Pancreas (tissue), 10 donors: Measurements from ENCODE around the gene SH3RF3. TPM values are rescaled to one million over a fixed set of nuclear protein-coding genes. Genes with fewer than 3 reads are reported as not detected.

Experiments used
- ATAC-seq, 4 donors: fragments of 200-7000 bp; cut with Tn5 transposase; one replicate each; pipeline versions ENCODE4 v1.8.0 to v1.9.1; 2020; ENCODE audit warnings: mild to moderate bottlenecking in 4 of 4, moderate library complexity in 4 of 4
- DNase-seq, 6 donors: peaks; one replicate each; pipeline ENCODE4 v3.0.0-alpha.2; 2020
- FAIRE-seq: peaks from 2 replicates; lab custom pipeline; 2012; peaks lifted over from hg19 to GRCh38; lab: Jason Lieb, UNC
- H3K27ac ChIP-seq, 4 donors: fragments of 200-600 bp; sonication (generic); 1 replicate in 3 of 4; 2 replicates in 1 of 4; pipeline versions ENCODE4 v1.5.0 to v1.8.0; 2020
- H3K27me3 ChIP-seq, 4 donors: fragments of 200-600 bp; one replicate each; pipeline ENCODE4 v1.8.0; 2021
- H3K36me3 ChIP-seq, 3 donors: fragments of 200-600 bp; sonication (generic) in 1 of 3; one replicate each; pipeline versions ENCODE4 v1.5.0 to v1.8.0; 2020 to 2021
- H3K4me1 ChIP-seq, 3 donors: fragments of 200-600 bp; one replicate each; pipeline ENCODE4 v1.8.0; 2021
- H3K4me3 ChIP-seq, 4 donors: fragments of 200-600 bp; sonication (generic) in 2 of 4; one replicate each; pipeline versions ENCODE4 v1.5.0 to v1.8.0; 2020 to 2021
- H3K9me3 ChIP-seq, 4 donors: fragments of 200-600 bp; one replicate each; pipeline ENCODE4 v1.8.0; 2021
- CTCF ChIP-seq, 4 donors: fragments of 200-600 bp; sonication (generic) in 3 of 4; IDR thresholded peaks; one replicate each; pipeline versions ENCODE4 v1.5.0 to v1.8.0; 2021; ENCODE audit warnings: antibody characterized with exemption in 4 of 4
- WGBS, 2 donors: extraction: QIAGEN DNeasy Blood & Tissue Kit; methylation state at CpG; one replicate each; pipeline ENCODE4 v1.1.7; 2013; 5-methylcytosine and 5-hydroxymethylcytosine counted together
- intact Hi-C, 3 donors: fragments of 100-400 bp; cut with DNase I; formaldehyde crosslinking; loops; one replicate each; pipeline versions ENCODE4 v1.11.1 to v1.14.2; 2022
- polyA plus RNA-seq, 2 donors: library from polyadenylated mRNA; stranded (reverse); fragments of 200-250 nt; gene quantifications; one replicate each; pipeline ENCODE4 v1.2.3, GENCODE V29; 2013
- total RNA-seq, 6 donors: library from RNA; stranded (reverse); fragmentation: NEBNext Ultra II Directional in 4 of 6; extraction: Animal tissue kit (Norgen Biotek cat#: 25700) in 4 of 6; gene quantifications; one replicate each; pipeline versions ENCODE4 v1.2.1 to v1.2.4, GENCODE V29; 2021 to 2023
- donor health status: healthy with polysubstance abuse.
- donor health status: DM: no; HTN: no; CAD: no; lungs with moderate emphysema.
- donor health status: DM: no; HTN: no; CAD: no.
- donor health status: control.
- donor health status: control.
- donor health status: Bipolar disorder and iron deficiency.
- donor health status: DM: yes; HTN: yes; CAD: no.
- donor health status: DM: no; HTN: no; CAD: no.
- donor health status: DM: no; HTN: no; CAD: no.
- donor health status: DM: yes; HTN: yes; CAD: no.

The SH3RF3 gene
- total and polyA plus RNA-seq, 8 donors, result 1.1 to 3.5 (median 1.8) TPM

GRCh38 chr2:109258905-109259540 is 130.0 kb downstream of the SH3RF3 start:
- Histone ChIP-seq H3K4me3 (no peak overlapping the region), H3K9me3 (no peaks in the 10 kb centered on the region), H3K36me3 (no peaks in the 10 kb centered on the region), H3K27ac (no peak overlapping the region), H3K27me3 (no peaks in the 10 kb centered on the region), H3K4me1 (peaks cover 0 to 13% (median 11%) of the 10 kb centered on the region in 3 donors)
- 91 to 92% methylated on average over 11 of the region's 11 CpGs for WGBS, 2 donors
- intact Hi-C loops, result no loop called here
- ATAC-seq (no peak), DNase-seq (no peak), FAIRE-seq (no peak)
- no peak for TF ChIP-seq CTCF (IDR thresholded peaks at IDR 0.05)

- Histone ChIP-seq H3K27me3 (no peaks in the 10 kb centered on the region), H3K4me1 (peaks cover 0 to 13% (median 11%) of the 10 kb centered on the region in 3 donors), H3K9me3 (no peaks in the 10 kb centered on the region), H3K36me3 (no peaks in the 10 kb centered on the region), H3K27ac (no peak overlapping the region), H3K4me3 (no peak overlapping the region)
- intact Hi-C loops, result no loop called here
- no peak for DNase-seq
- no peak for ATAC-seq
- 87 to 95% methylated on average over 8 of the region's 8 CpGs for WGBS, 2 donors
- FAIRE-seq, result no peak
- no peak for TF ChIP-seq CTCF (IDR thresholded peaks at IDR 0.05)
These were observed 130.7 kb downstream of the SH3RF3 start for GRCh38 chr2:109259671-109260070.

DNA sequence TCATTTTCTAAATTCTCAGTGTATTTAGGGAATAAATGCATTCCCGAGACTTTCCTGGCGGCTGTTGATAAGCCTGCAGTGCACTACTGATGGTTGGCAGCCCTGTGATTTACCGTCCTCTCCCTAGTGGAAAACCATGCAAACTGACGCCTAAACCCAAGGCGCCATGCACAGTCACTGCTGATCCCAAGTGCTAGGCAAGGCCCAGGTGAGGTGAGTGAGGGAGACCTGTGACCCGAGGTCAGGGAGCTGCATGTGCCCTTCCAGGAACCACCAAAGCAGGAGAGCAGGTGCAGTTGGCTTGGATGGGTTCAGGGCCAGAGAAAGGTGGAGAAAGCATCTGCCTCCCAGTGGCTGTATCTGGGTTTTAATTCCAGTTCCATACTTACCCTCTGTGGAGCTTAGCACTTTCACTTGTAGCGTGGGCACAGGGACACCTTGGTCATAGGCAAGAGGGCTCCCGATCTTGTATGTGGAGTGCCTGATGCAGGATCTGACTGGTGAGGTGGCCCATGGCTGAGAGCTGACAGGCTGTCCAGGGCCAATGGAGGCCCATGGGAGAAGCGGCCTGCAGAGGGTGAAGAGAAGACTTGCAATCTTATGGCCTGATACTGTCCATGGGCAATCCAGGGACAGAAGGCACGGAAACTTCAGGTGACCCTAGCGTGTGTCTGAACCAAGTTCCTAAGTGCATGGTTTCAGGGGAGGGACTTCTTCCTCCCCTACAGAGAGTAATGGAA is 131.3 kb downstream of the SH3RF3 start:
- Histone ChIP-seq H3K4me3 (no peak overlapping the region), H3K27me3 (no peaks in the 10 kb centered on the region), H3K4me1 (peaks cover 0 to 13% (median 11%) of the 10 kb centered on the region in 3 donors), H3K27ac (peak overlapping the region in 1 of 4 donors; percentile 0), H3K9me3 (no peaks in the 10 kb centered on the region), H3K36me3 (no peaks in the 10 kb centered on the region)
- TF ChIP-seq CTCF (IDR thresholded peaks at IDR 0.05), result no peak
- peak in 1 of 6 donors; percentile 29 for DNase-seq
- no peak for FAIRE-seq
- no peak for ATAC-seq
- 88 to 92% methylated on average over 11 of the region's 11 CpGs for WGBS, 2 donors
- intact Hi-C loops, result no loop called here

- 30 to 36% methylated on average over 8 of the region's 8 CpGs for WGBS, 2 donors
- ATAC-seq (peak; percentile 61 to 85 (median 80)), DNase-seq (peak in 4 of 6 donors; percentile 36 to 67 (median 44)), FAIRE-seq (no peak)
- no peaks in the 10 kb centered on the region for H3K27me3 ChIP-seq
- intact Hi-C loops, result no loop called here
- no peak overlapping the region for H3K4me3 ChIP-seq
- peaks cover 0 to 13% (median 11%) of the 10 kb centered on the region in 3 donors for H3K4me1 ChIP-seq
- peak overlapping the region in 3 of 4 donors; percentile 0 to 31 (median 6) for H3K27ac ChIP-seq
- no peaks in the 10 kb centered on the region for H3K36me3 ChIP-seq
- no peaks in the 10 kb centered on the region for H3K9me3 ChIP-seq
- TF ChIP-seq CTCF (IDR thresholded peaks at IDR 0.05), result no peak
These were observed 132.1 kb downstream of the SH3RF3 start for GRCh38 chr2:109260886-109261700.
